Choroid plexus epithelial cell (primary cell): ENCODE measurements around the gene MAPK4.

ENCODE experiments used
- DNase-seq: peaks from one replicate; pipeline ENCODE4 v3.0.0-alpha.2; 2010; ENCODE audit warnings: low read depth
- H3K4me3 ChIP-seq: 2 replicates; pipeline ENCODE4 v1.5.1; 2011; ENCODE audit warnings: low read depth, mild to moderate bottlenecking, control low read depth, low read length, moderate library complexity
- TF ChIP-seq, protein P1 (sequence below): conservative IDR thresholded peaks from 2 replicates; pipeline ENCODE4 v1.5.1; 2011; ENCODE audit warnings: low read depth, mild to moderate bottlenecking, control low read depth, inconsistent platforms, low read length, moderate library complexity

The MAPK4 gene

DNA sequence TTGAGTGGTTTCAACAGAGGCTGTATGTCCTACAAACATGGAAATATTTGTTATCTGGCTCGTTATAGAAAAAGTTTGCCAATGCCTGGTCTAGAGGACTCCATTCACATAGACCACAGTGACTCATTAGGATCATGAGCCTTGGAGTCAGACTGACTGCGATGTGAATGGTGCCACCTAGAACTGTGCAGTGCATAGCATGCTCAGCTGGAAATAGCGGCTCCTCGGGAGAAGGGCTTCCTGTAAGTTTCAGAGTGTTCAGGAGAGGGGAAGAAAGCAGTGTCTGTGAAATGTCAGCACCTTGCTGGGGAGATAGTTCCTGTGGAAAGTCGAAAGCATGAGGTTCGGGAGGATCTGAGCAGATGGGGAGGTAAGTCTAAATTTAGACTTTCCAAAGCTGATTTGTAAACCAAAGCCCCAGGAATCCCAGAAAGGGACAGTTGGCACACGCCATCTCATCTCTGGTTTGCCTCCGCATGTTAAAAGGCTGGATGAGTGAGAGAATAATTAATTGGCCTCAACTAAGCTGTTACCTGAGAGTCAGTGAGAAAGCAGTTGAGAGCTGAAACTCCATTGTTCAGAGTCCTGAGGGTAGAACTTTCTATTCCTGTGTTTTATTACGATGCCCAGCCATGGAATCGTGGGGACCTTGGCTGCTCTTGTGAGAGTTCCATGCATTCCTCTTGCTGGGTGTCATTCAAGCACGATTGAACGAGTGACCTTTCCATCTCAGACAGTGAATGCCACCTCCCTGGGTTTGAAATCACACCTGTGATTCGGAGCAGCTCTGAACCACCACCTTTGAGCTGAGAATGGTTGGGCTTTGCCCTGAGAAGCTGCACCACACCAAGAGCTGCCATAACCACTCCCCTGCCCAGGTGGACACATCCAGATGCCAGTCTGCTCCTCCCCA, 99.5 kb downstream of the MAPK4 start:
- TF ChIP-seq, protein P1, sequence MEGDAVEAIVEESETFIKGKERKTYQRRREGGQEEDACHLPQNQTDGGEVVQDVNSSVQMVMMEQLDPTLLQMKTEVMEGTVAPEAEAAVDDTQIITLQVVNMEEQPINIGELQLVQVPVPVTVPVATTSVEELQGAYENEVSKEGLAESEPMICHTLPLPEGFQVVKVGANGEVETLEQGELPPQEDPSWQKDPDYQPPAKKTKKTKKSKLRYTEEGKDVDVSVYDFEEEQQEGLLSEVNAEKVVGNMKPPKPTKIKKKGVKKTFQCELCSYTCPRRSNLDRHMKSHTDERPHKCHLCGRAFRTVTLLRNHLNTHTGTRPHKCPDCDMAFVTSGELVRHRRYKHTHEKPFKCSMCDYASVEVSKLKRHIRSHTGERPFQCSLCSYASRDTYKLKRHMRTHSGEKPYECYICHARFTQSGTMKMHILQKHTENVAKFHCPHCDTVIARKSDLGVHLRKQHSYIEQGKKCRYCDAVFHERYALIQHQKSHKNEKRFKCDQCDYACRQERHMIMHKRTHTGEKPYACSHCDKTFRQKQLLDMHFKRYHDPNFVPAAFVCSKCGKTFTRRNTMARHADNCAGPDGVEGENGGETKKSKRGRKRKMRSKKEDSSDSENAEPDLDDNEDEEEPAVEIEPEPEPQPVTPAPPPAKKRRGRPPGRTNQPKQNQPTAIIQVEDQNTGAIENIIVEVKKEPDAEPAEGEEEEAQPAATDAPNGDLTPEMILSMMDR = peak; percentile 28
- peak; percentile 76 for DNase-seq
- H3K4me3 ChIP-seq = no peak overlapping the region

DNA sequence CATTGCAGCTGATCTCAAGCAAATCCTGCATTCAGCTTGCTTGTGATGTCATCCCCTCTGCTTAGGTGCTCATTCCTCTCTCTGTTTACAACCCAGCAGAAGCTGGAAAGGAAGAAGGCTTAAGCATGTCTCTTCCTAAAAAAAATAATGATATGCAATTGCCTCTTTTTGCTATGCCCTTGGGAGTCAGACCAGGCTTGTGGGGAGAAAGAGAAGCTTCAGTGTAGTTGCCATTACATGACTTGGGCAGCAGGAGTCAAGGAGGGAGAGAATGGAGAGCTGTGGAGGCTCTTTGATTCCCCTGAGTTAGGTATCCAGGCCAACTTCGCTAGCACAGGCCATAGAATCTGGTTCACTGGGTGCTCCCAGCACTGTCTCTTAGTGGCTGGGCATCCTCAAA, 101.1 kb downstream of the MAPK4 start:
- DNase-seq = no peak
- TF ChIP-seq, protein P1 = no peak

DNA sequence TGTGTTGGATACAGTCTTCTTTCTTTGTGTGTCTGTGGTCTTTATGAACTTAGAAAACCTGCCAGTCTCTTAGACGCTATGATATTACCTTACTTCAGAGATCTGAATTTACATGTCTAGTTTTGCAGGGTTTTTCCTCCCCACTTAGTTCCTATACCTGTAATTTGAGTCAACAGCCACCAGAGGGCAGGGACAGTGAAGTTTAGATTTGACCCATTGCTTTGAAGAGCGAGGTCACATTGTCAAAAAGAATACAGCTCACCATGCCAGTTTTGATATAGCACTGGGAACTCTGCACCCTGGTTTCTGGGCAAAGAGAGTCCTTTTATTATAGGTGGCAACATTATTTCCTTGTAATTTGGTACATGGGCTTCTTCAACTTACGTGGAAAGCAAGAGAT, 102.3 kb downstream of the MAPK4 start:
- H3K4me3 ChIP-seq = no peak overlapping the region
- TF ChIP-seq, protein P1 = peak; percentile 52
- peak; percentile 27 for DNase-seq

More for the DNA sequence above, 101.1 kb downstream of the MAPK4 start:
- no peak overlapping the region for H3K4me3 ChIP-seq

DNA sequence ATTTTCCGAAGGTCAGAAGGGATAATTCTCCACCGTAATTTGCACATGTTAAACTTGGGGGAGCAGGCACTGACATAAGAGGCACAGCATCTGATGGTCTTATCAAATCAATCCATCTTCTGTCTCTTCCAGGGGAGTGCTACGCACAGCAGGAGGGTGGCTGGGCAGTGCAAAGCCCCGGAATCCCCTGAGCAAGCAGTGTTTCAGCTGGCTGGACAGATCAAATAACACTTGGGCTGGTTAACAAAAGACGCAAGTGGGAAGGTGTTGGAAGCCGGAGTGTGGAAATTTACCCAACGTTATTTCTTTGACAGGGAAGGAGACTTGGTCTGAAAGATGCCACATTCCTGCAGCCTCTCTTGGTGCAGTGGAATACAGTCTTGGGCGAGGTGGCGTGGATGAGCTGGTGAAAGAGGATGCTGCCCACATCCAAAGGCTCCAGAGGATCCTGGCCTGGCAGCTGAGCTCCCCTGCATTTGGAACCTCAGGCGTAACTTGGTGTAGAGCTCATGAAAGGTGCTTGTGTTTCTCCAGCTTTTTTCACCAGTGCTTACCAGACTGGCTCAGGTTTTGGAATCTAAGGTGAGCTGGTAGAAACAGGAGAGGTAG, 103.0 kb downstream of the MAPK4 start:
- no peak for DNase-seq
- H3K4me3 ChIP-seq = no peak overlapping the region
- TF ChIP-seq, protein P1 = no peak

DNA sequence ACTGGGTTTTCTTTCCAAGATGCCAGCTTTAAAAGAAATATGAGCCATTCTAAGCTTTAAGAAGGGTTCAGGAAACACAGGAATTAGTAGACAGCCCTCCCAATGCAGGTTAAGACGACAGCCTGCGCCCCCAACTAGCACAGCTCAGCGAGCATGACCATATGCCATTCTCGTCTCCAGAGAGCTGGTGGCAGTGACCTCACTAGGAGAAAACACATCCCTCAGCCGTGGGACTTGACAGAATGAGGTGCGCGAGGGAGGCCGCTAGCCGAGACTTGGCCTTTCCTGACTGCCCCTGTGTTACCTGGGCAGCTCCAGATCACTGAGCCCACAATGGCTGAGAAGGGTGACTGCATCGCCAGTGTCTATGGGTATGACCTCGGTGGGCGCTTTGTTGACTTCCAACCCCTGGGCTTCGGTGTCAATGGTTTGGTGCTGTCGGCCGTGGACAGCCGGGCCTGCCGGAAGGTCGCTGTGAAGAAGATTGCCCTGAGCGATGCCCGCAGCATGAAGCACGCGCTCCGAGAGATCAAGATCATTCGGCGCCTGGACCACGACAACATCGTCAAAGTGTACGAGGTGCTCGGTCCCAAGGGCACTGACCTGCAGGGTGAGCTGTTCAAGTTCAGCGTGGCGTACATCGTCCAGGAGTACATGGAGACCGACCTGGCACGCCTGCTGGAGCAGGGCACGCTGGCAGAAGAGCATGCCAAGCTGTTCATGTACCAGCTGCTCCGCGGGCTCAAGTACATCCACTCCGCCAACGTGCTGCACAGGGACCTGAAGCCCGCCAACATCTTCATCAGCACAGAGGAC, 103.9 kb downstream of the MAPK4 start:
- TF ChIP-seq, protein P1 = no peak
- DNase-seq = no peak
- no peak overlapping the region for H3K4me3 ChIP-seq

DNA sequence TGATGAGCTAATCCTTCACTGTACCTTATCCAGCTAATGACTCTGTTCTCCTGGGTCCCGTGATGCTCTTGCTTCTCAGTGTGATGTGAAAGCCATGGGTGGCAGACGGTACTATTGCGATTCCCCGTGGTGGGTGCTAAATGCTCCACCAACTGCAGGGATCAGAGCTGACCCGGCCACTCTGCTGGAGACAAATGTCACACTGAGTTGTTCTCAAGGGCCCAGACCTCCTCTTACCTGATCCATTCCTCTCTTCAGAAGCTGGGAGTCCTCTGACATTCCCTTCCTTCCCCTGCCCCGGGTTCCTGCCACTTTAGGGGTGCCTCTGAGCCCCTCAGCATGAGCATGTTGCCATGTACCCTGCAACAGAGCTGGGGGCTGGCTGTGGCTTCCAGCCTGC, 105.1 kb downstream of the MAPK4 start:
- H3K4me3 ChIP-seq = no peak overlapping the region
- DNase-seq = no peak
- TF ChIP-seq, protein P1 = no peak
